Measurements from ENCODE around the gene HAAO. TPM values are rescaled to one million over a fixed set of nuclear protein-coding genes. Genes with fewer than 3 reads are reported as not detected.
"Not testable (repeated sequence)": the region's sequence is repeated elsewhere in the genome, so short reads cannot be mapped to it uniquely, and the experiment has no call there.

HAAO gene
- total RNA-seq, 2 experiments from 2014 or later = 0.28 TPM; not detected in 1

- not testable (repeated sequence) for H3K27ac Mint-ChIP-seq, H3K27me3 Mint-ChIP-seq
These were observed 61.1 kb downstream of the HAAO start for GRCh38 chr2:42731316-42731715.

GRCh38 chr2:42726680-42727079 lies 65.7 kb downstream of the HAAO start:
- no peak overlapping the region for H3K4me3 Mint-ChIP-seq
- H3K36me3 Mint-ChIP-seq = peaks cover 30% of the 10 kb centered on the region
- no peak overlapping the region for H3K27ac Mint-ChIP-seq
- peaks cover 5% of the 10 kb centered on the region for H3K9me3 Mint-ChIP-seq
- H3K27me3 Mint-ChIP-seq = no peaks in the 10 kb centered on the region
- POLR2A ChIA-PET = no interaction called here
- ATAC-seq (ENCODE audit: low read depth) (no peak), DNase-seq (no peak)
- peaks cover 6% of the 10 kb centered on the region for H3K4me1 Mint-ChIP-seq

More at GRCh38 chr2:42731316-42731715, 61.1 kb downstream of the HAAO start:
- Mint-ChIP-seq H3K9me3 (peaks cover 21% of the 10 kb centered on the region), H3K36me3 (peaks cover 67% of the 10 kb centered on the region)
- H3K4me1 Mint-ChIP-seq; DNase-seq; POLR2A ChIA-PET; H3K4me3 Mint-ChIP-seq; ATAC-seq (ENCODE audit: low read depth): not testable (repeated sequence)

GRCh38 chr2:42725657-42726056 lies 66.7 kb downstream of the HAAO start:
- no peak for ATAC-seq (ENCODE audit: low read depth)
- no peak overlapping the region for H3K4me3 Mint-ChIP-seq
- DNase-seq = no peak
- no peaks in the 10 kb centered on the region for H3K27me3 Mint-ChIP-seq
- peaks cover 24% of the 10 kb centered on the region for H3K36me3 Mint-ChIP-seq
- H3K9me3 Mint-ChIP-seq = peaks cover 5% of the 10 kb centered on the region
- H3K4me1 Mint-ChIP-seq = peaks cover 6% of the 10 kb centered on the region
- no peak overlapping the region for H3K27ac Mint-ChIP-seq
- POLR2A ChIA-PET = no interaction called here

GRCh38 chr2:42724886-42725285 lies 67.5 kb downstream of the HAAO start:
- POLR2A ChIA-PET = no interaction called here

GRCh38 chr2:42723465-42723864 lies 68.9 kb downstream of the HAAO start:
- ATAC-seq (ENCODE audit: low read depth) (no peak), DNase-seq (no peak)
- Mint-ChIP-seq H3K27ac (no peak overlapping the region), H3K36me3 (peaks cover 6% of the 10 kb centered on the region), H3K4me3 (no peak overlapping the region), H3K4me1 (peaks cover 6% of the 10 kb centered on the region), H3K27me3 (no peaks in the 10 kb centered on the region), H3K9me3 (no peaks in the 10 kb centered on the region)
- POLR2A ChIA-PET = no interaction called here

More at GRCh38 chr2:42724886-42725285, 67.5 kb downstream of the HAAO start:
- ATAC-seq (ENCODE audit: low read depth) (no peak), DNase-seq (no peak)
- peaks cover 6% of the 10 kb centered on the region for H3K4me1 Mint-ChIP-seq
- no peak overlapping the region for H3K4me3 Mint-ChIP-seq
- H3K9me3 Mint-ChIP-seq = peaks cover 5% of the 10 kb centered on the region
- peaks cover 17% of the 10 kb centered on the region for H3K36me3 Mint-ChIP-seq
- no peak overlapping the region for H3K27ac Mint-ChIP-seq
- H3K27me3 Mint-ChIP-seq = no peaks in the 10 kb centered on the region

GRCh38 chr2:42722320-42723190 lies 69.8 kb downstream of the HAAO start:
- H3K27ac Mint-ChIP-seq = no peak overlapping the region
- POLR2A ChIA-PET = no interaction called here
- peaks cover 2% of the 10 kb centered on the region for H3K36me3 Mint-ChIP-seq
- no peak for DNase-seq
- no peaks in the 10 kb centered on the region for H3K9me3 Mint-ChIP-seq
- H3K4me3 Mint-ChIP-seq = no peak overlapping the region
- H3K4me1 Mint-ChIP-seq = peaks cover 6% of the 10 kb centered on the region
- no peaks in the 10 kb centered on the region for H3K27me3 Mint-ChIP-seq
- ATAC-seq (ENCODE audit: low read depth) = peak; percentile 33

GRCh38 chr2:42721898-42722297 lies 70.5 kb downstream of the HAAO start:
- DNase-seq (no peak), ATAC-seq (ENCODE audit: low read depth) (no peak)
- Mint-ChIP-seq H3K27me3 (no peaks in the 10 kb centered on the region), H3K36me3 (peaks cover 2% of the 10 kb centered on the region), H3K27ac (no peak overlapping the region), H3K4me3 (no peak overlapping the region), H3K9me3 (no peaks in the 10 kb centered on the region), H3K4me1 (peaks cover 6% of the 10 kb centered on the region)
- POLR2A ChIA-PET = no interaction called here

Other genes starting within 250 kb of the HAAO start
- 10 to 100 TPM; 35.6 to 36.2 TPM for gene MTA3, start 224.0 kb downstream of the HAAO start, total RNA-seq
- not detected for gene OXER1, start 28.4 kb downstream of the HAAO start, total RNA-seq